SHP77 treated with DMSO at 0.1 percent for 48 hours (cell line): ENCODE results near the gene SLC35D2.
A peak's percentile ranks its signal among the peaks of the same experiment; 100 is the strongest.

Experiments
- DNase-seq: peaks from one replicate; lab custom pipeline; 2025; lab: John Stamatoyannopoulos, UW

SLC35D2 gene

GRCh38 chr9:96383165-96383942 lies at the start of gene SLC35D2:
SLC35D2 (minus strand) TSS chr9:96383711; CDS start chr9:96383634, 77 bp downstream.
- DNase-seq = no peak

GRCh38 chr9:96430377-96430776 lies 46.9 kb upstream of the SLC35D2 start:
- no peak for DNase-seq

GRCh38 chr9:96429732-96430131 lies 46.2 kb upstream of the SLC35D2 start:
- DNase-seq = no peak

- DNase-seq = no peak
Measured at GRCh38 chr9:96425500-96426169, 42.1 kb upstream of the SLC35D2 start.

DNA sequence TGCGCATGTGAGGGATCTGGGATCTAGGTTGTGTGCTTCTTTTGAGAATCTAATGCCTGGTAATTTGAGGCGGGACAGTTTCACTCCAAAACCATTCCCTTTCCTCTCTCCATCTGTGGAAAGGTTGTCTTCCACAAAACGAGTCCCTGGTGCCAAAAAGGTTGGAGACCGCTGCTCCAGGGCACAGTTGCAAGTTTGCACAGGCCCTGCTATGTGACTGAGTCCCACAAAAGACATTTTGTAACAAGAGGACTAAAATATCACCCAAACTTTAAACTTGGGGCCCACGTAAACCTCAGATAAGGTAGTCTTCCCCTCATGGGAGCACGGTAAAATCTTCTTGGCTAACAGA lies 40.5 kb upstream of the SLC35D2 start:
- no peak for DNase-seq

DNA sequence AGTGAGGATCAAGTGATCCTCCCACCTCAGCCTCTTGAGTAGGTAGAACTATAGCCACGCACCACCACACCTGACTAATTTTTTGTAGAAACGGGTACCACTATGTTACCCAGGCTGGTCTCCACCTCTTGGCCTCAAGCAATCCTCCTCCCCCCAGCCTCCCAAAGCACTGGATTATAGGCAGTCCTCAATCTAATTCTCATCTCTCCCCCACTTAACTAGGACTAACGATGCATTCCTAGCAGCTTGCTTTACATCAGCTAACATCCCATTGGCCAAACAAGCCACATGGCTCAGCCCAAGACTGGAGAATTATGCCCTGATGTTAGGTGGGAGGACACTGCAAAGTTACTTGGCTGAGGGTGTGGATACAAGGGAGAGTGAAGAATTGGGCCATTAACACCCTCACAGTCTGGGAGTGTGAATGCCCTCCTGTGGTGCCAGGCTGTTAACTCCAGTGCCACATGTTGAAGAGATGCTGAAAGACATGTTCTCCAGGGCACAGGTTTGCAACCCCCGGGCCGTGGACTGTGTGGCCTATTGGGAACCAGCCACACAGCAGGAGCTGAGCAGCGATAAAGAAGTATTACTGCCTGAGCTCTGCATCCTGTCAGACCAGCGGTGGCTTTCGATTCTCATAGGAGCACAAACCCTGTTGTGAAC lies 39.9 kb upstream of the SLC35D2 start:
- no peak for DNase-seq

GRCh38 chr9:96420468-96421219 lies 37.1 kb upstream of the SLC35D2 start:
- DNase-seq = peak; percentile 16

DNA sequence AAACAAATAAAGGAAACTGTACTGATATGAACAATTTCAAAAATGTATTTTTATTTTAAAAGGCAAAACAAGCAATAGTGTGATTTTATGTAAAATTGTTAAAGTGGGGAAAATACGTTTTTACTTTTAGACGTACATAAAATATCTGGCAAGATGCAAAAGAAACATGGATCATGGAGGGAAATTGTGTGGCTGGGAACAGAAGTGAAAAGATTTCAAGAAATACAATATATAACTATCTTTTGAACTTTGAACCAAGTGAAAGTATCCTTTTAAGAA lies 36.1 kb upstream of the SLC35D2 start:
- no peak for DNase-seq

DNA sequence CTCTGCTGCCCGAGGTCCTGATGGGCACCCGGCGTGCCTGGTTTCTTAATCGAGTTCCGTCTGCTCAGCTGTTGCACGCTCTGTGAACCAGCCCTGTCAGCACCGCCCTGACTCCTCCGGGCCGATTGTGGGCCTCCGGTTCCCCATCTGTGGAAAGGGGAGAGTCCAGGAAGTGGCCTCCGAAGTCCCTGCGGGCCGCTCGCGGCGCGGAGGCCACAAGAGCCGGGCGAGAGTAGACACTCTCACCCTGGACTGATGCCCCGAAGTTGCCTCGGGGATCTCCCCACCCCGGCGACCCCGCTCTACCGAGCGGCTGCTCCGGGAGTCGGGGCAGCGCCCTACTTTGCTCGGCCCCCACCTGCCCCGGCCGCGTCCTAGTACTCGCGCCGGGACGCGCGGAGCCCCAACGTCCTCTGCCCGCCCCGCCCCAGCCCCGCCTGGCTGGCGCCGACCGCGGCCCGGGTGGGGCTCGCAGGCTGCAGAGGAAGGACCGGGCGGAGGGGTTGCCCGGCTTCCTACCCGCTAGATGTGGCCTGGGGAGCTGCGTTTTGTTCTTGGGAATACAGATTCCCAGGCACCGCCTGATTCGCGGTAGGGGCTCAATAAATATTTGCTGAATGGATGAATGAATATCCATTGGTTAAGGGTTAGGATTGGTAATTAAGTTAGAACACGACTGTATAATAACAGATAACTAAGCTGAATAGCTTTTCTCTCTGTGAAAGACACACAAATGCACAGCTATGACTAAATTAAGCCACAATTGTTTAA lies 35.6 kb upstream of the SLC35D2 start:
- peak; percentile 78 for DNase-seq

GRCh38 chr9:96418083-96418919 lies 34.8 kb upstream of the SLC35D2 start, which contains the start of gene ZNF367:
ZNF367 (minus strand) TSS chr9:96418370; CDS start chr9:96418032, 338 bp downstream.
- DNase-seq = peak; percentile 90

DNA sequence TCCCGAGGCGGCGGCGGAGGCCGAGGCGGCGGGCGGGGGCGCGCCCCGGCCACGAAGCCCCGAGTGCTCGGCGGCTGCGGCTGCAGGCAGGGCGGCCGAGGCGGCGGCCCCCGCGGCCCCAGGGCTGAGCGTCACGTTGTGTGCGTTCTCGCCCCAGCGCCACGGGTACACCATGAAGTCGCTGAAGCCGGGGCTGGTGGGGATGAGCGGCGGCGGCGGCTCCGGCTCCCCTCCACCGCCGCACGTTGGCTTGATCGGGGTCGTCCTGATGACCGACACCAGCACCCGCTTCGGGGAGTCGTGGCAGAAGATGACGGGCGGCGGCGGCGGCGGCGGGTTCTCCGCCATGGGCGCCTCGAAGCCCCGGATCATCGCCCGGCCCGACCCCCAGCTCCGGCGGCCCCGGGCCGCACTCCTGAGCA lies 34.2 kb upstream of the SLC35D2 start:
- no peak for DNase-seq

- peak; percentile 79 for DNase-seq
Measured at GRCh38 chr9:96417051-96417586, 33.6 kb upstream of the SLC35D2 start.

- no peak for DNase-seq
Measured at GRCh38 chr9:96413302-96414221, 30.1 kb upstream of the SLC35D2 start.

GRCh38 chr9:96412174-96412913 lies 28.8 kb upstream of the SLC35D2 start:
- DNase-seq = no peak

DNA sequence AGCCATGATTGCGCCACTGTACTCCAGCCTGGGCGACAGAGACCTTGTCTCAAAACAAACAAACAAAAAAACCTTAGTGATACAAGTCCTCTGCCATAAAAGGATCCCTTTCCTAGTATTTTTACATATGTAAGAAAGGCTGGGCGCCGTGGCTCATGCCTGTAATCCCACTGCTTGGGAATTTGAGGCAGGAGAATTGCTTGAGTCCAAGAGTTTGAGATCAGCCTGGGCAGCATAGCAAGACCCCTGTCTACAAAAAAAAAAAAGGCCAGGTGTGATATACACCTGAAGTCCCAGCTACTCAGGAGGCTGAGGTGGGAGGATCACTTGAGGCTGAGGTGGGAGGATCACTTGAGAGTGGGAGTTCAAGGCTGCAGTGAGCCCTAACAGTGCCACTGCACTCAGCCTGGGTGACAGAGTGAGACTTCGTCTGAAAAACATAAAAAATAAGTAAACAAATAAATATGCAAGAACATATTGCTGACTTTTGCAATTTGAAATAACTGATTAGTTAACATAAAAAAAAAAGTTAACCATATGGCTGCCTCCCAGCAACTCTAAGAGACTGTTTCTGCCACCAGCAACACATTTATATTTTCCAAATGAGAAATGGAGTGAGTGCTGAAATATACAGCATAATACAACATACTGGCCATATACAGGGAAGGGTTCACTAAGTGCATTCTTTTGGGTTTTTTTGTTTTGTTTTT lies 27.8 kb upstream of the SLC35D2 start:
- no peak for DNase-seq

DNA sequence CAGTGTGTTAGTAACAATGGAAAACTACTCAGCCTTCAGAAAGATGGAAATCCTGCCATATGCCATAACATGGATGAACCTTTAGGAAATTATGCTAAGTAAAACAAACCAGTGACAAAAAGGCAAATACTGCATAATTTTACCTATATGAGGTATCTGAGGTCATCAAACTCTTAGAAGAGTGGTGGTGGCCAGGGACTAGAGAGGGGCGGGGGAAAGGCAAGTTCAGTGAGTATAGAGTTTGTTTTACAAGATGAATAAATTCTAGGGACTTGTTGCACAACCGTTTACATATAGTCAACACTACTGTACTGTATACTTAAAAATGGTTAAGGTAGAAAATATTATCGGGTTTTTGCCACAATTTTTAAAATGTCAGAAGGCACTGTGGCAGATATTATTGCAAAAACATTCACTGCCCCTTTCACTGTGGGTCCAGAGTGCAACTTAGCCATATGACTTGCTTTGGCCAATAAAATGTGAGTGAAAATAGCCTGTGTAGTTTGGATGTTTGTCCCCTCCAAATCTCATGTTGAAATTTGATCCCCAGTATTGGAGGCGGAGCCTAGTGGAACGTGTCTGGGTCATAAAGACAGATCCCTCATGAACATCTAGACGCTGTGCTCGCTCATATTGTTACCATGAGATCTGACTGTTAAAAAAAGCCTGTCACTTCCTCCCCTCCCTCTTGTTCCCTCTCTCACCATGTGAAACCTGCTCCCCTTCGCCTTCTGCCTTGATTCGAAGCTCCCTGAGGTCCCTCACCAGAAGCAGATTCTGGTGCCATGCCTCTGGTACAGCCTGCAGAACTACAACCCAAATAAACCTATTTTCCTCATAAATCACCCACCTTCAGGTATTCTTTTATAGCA lies 25.1 kb upstream of the SLC35D2 start:
- DNase-seq = no peak
